Measurements from ENCODE around the gene REPS1.

- TF ChIP-seq SP1 (IDR thresholded peaks at IDR 0.05) (no peak), BHLHE40 (IDR thresholded peaks at IDR 0.05; ENCODE audit: borderline replicate concordance) (no peak), FOXM1 (IDR thresholded peaks at IDR 0.05; ENCODE audit: borderline replicate concordance) (0 out of 2 replicates have a peak, but pooled peaks have one; percentile 0), FOXA1 (IDR thresholded peaks at IDR 0.05) (no peak), ZNF384 (IDR thresholded peaks at IDR 0.05) (no peak), HDGF (IDR thresholded peaks at IDR 0.05; ENCODE audit: borderline replicate concordance) (no peak), NFRKB (IDR thresholded peaks at IDR 0.05) (no peak), L3MBTL2 (conservative IDR thresholded peaks at IDR 0.05) (peak; percentile 73)
Measured at GRCh38 chr6:139028215-139028657, 40.2 kb upstream of the REPS1 start.

Data from HEK293T (cell line).